Kidney (tissue), 14 donors: ENCODE data around the gene A3GALT2. TPM values are rescaled to one million over a fixed set of nuclear protein-coding genes. Genes with fewer than 3 reads are reported as not detected.

Experiments used
- DNase-seq, 5 donors: peaks; one replicate each; pipeline ENCODE4 v3.0.0-alpha.2; 2013 to 2020
- FAIRE-seq: peaks from 2 replicates; lab custom pipeline; 2012; peaks lifted over from hg19 to GRCh38; lab: Jason Lieb, UNC
- H3K27ac ChIP-seq, 2 donors: one replicate each; pipeline ENCODE4 v1.7.0; 2013; ENCODE audit warnings: low read depth in 2 of 2, low read length in 2 of 2, inconsistent platforms in 1 of 2
- H3K27me3 ChIP-seq: one replicate; pipeline ENCODE4 v1.7.1; 2013; ENCODE audit warnings: low read length, inconsistent platforms; ENCODE audit not compliant: control insufficient read depth, insufficient read depth
- H3K36me3 ChIP-seq, 3 donors: one replicate each; pipeline versions ENCODE4 v1.7.0 to v1.7.1; 2013; ENCODE audit warnings: low read length in 3 of 3, control low read depth in 1 of 3, inconsistent platforms in 1 of 3; ENCODE audit not compliant: insufficient read depth in 3 of 3, control insufficient read depth in 2 of 3
- H3K4me1 ChIP-seq, 3 donors: one replicate each; pipeline versions ENCODE4 v1.7.0 to v1.7.1; 2013; ENCODE audit warnings: low read length in 3 of 3, inconsistent platforms in 1 of 3, low read depth in 1 of 3; ENCODE audit not compliant: control insufficient read depth in 2 of 3, insufficient read depth in 2 of 3
- H3K4me3 ChIP-seq, 3 donors: one replicate each; pipeline versions ENCODE4 v1.7.0 to v1.8.1; 2013; ENCODE audit warnings: low read length in 3 of 3, control low read depth in 1 of 3, inconsistent platforms in 1 of 3
- H3K9ac ChIP-seq, 3 donors: one replicate each; pipeline versions ENCODE4 v1.7.0 to v1.7.1; 2013; ENCODE audit warnings: low read length in 3 of 3, control low read depth in 1 of 3, inconsistent platforms in 1 of 3
- H3K9me3 ChIP-seq, 3 donors: one replicate each; pipeline versions ENCODE4 v1.7.0 to v1.7.1; 2013; ENCODE audit warnings: low read length in 3 of 3, control low read depth in 1 of 3, inconsistent platforms in 1 of 3; ENCODE audit not compliant: control insufficient read depth in 2 of 3, insufficient read depth in 1 of 3
- intact Hi-C: fragments of 100-400 bp; cut with DNase I; formaldehyde crosslinking; loops from one replicate; pipeline ENCODE4 v1.11.1; 2022
- polyA plus RNA-seq: library from polyadenylated mRNA; stranded (reverse); fragments of 350-450 nt; fragmentation: Illumina TruSeq; extraction: RNeasy Lipid Tissue Mini Kit (QIAGEN cat#74804); gene quantifications from one replicate; pipeline ENCODE4 v1.2.3, GENCODE V29; 2014; ENCODE audit warnings: low read depth, low replicate concordance; ENCODE audit not compliant: insufficient read depth
- total RNA-seq: library from RNA; stranded (reverse); fragmentation: NEBNext Ultra II Directional; extraction: Animal tissue kit (Norgen Biotek cat#: 25700); gene quantifications from one replicate; pipeline ENCODE4 v1.2.1, GENCODE V29; 2021
- TF ChIP-seq, protein P1 (sequence below): IDR thresholded peaks from 3 replicates; pipeline ENCODE4 v1.5.1; 2012; ENCODE audit warnings: mild to moderate bottlenecking, moderate library complexity, borderline replicate concordance; ENCODE audit not compliant: insufficient read depth; ENCODE audit errors: extremely low read depth
- donor health status: control.
- donor health status: control.
- donor health status: control.
- donor health status: control.
- donor health status: control.
- donor health status: DM: yes; HTN: yes; CAD: no.
- donor health status: Normal renal cell carcinoma (clear cell type).

The A3GALT2 gene
- total and polyA plus RNA-seq, 2 donors from 2014 or later, result not detected

DNA sequence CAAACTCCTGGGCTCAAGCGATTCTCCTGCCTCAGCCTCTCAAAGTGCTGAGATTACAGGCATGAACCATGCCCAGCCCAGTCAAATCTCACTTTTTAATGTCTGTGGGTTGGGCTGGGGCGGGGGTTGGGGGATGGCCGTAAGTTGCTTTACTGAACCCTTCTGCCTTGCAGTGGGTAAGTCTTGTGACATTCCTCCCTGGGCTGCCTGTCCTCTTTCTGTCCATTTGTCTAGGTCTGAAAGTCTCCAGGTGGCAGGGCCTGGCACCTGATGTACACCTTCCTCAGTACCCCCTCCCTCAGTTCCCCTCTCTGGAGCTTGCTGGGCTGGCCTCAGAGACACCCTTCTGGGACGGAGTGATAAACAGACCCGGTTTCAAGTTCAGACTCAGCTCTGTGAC lies 51.3 kb downstream of the A3GALT2 start:
- Histone ChIP-seq H3K9ac (no peak overlapping the region), H3K4me3 (no peak overlapping the region), H3K36me3 (peaks cover 4 to 5% (median 5%) of the 10 kb centered on the region in 3 donors), H3K9me3 (no peaks in the 10 kb centered on the region), H3K27ac (no peak overlapping the region), H3K4me1 (peaks cover 0 to 17% (median 9%) of the 10 kb centered on the region in 3 donors), H3K27me3 (no peaks in the 10 kb centered on the region)
- TF ChIP-seq, protein P1, sequence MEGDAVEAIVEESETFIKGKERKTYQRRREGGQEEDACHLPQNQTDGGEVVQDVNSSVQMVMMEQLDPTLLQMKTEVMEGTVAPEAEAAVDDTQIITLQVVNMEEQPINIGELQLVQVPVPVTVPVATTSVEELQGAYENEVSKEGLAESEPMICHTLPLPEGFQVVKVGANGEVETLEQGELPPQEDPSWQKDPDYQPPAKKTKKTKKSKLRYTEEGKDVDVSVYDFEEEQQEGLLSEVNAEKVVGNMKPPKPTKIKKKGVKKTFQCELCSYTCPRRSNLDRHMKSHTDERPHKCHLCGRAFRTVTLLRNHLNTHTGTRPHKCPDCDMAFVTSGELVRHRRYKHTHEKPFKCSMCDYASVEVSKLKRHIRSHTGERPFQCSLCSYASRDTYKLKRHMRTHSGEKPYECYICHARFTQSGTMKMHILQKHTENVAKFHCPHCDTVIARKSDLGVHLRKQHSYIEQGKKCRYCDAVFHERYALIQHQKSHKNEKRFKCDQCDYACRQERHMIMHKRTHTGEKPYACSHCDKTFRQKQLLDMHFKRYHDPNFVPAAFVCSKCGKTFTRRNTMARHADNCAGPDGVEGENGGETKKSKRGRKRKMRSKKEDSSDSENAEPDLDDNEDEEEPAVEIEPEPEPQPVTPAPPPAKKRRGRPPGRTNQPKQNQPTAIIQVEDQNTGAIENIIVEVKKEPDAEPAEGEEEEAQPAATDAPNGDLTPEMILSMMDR, result no peak
- no peak for DNase-seq
- intact Hi-C loops, result no loop called here
- no peak for FAIRE-seq

DNA sequence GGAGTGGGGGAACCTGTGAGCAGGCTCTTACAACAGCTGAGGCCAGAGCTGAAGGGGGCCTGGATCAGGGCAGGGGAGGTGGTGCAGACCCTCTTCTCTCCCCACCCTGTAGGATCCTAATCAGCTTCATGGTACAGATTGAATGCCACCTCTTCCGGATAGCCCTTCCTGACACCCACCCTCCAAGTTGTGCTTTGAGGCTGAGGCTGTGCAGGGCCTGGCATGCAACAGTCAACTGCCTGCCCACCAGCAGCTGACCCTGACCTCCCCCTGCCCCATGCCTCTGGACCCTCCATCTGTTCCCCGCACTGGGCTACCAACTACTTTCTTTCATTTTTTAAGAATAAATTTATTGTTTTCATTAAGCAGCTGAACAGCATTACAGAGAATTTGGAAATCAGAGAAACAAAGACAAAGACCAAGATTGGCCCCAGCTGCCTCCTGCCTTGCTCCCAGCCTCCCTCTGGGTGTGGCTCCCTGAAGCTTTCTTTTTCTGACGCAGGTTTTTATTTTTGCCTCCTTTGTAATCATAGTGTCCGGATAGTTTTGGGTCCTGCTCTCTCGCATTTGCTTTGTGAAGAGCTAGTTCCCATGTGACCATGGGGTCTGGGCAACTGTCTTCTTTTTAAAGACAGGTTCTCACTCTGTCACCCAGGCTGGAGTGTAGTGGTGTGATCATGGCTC lies 51.8 kb downstream of the A3GALT2 start:
- H3K27me3 ChIP-seq, result no peaks in the 10 kb centered on the region
- H3K9ac ChIP-seq, result no peak overlapping the region
- H3K36me3 ChIP-seq, result peaks cover 4 to 5% (median 5%) of the 10 kb centered on the region in 3 donors
- H3K9me3 ChIP-seq, result no peaks in the 10 kb centered on the region
- no peak overlapping the region for H3K27ac ChIP-seq
- FAIRE-seq, result no peak
- intact Hi-C loops, result no loop called here
- peak in 1 of 5 donors; percentile 34 for DNase-seq
- H3K4me1 ChIP-seq, result peaks cover 0 to 17% (median 9%) of the 10 kb centered on the region in 3 donors
- H3K4me3 ChIP-seq, result no peak overlapping the region
- TF ChIP-seq, protein P1, result no peak

DNA sequence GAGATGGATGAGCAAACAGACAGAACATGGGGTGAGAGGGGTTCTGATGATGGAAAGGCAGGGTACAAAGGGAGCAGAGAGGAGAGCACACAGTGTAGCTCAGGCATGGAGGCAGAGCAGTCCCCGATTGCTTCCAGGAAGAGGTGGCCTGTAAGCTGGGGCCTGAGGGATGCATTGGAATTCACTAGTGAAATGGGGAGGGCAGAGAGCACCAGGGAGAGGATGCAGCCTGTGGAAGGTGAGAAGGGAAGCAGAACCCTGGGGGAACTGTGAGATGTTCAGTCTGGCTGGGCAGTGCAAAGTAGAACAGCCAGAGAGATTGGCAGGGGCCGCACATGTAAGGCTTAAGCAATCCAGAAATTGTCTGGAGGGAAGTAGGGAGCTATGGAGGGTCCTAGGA lies 52.4 kb downstream of the A3GALT2 start:
- H3K27me3 ChIP-seq, result no peaks in the 10 kb centered on the region
- FAIRE-seq (no peak), DNase-seq (no peak)
- H3K36me3 ChIP-seq, result peaks cover 3 to 5% (median 4%) of the 10 kb centered on the region in 3 donors
- H3K27ac ChIP-seq, result no peak overlapping the region
- H3K4me1 ChIP-seq, result peaks cover 0 to 21% (median 9%) of the 10 kb centered on the region in 3 donors
- no peak overlapping the region for H3K9ac ChIP-seq
- TF ChIP-seq, protein P1, result no peak
- H3K9me3 ChIP-seq, result no peaks in the 10 kb centered on the region
- intact Hi-C loops, result no loop called here
- no peak overlapping the region for H3K4me3 ChIP-seq
